ENCODE data around the gene NT5DC4.

GRCh38 chr2:112751451-112752197 lies 30.8 kb downstream of the NT5DC4 start:
- TF ChIP-seq CTCF (IDR thresholded peaks at IDR 0.05; ENCODE audit: insufficient read depth, low read length): no peak
- no peak for TF ChIP-seq POLR2AphosphoS5 (IDR thresholded peaks at IDR 0.05; ENCODE audit: low read depth)
- TF ChIP-seq, protein P1, sequence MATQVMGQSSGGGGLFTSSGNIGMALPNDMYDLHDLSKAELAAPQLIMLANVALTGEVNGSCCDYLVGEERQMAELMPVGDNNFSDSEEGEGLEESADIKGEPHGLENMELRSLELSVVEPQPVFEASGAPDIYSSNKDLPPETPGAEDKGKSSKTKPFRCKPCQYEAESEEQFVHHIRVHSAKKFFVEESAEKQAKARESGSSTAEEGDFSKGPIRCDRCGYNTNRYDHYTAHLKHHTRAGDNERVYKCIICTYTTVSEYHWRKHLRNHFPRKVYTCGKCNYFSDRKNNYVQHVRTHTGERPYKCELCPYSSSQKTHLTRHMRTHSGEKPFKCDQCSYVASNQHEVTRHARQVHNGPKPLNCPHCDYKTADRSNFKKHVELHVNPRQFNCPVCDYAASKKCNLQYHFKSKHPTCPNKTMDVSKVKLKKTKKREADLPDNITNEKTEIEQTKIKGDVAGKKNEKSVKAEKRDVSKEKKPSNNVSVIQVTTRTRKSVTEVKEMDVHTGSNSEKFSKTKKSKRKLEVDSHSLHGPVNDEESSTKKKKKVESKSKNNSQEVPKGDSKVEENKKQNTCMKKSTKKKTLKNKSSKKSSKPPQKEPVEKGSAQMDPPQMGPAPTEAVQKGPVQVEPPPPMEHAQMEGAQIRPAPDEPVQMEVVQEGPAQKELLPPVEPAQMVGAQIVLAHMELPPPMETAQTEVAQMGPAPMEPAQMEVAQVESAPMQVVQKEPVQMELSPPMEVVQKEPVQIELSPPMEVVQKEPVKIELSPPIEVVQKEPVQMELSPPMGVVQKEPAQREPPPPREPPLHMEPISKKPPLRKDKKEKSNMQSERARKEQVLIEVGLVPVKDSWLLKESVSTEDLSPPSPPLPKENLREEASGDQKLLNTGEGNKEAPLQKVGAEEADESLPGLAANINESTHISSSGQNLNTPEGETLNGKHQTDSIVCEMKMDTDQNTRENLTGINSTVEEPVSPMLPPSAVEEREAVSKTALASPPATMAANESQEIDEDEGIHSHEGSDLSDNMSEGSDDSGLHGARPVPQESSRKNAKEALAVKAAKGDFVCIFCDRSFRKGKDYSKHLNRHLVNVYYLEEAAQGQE (IDR thresholded peaks at IDR 0.05; ENCODE audit: insufficient replicate concordance, low read depth): no peak
- no peak for TF ChIP-seq GABPA (IDR thresholded peaks at IDR 0.05; ENCODE audit: low read depth)
- TF ChIP-seq SPI1 (IDR thresholded peaks at IDR 0.05; ENCODE audit: borderline replicate concordance, low read depth): no peak

Measured in HL-60 (cell line).